Gastrocnemius medialis (tissue), 4 donors: Measurements from ENCODE around the gene TLL2. TPM values are rescaled to one million over a fixed set of nuclear protein-coding genes. Genes with fewer than 3 reads are reported as not detected.

Experiments
- ATAC-seq, 2 donors: fragments of 150-250 bp; one replicate each; pipeline ENCODE4 v1.9.1; 2016
- DNase-seq, 2 donors: peaks; one replicate each; pipeline ENCODE4 v3.0.0-alpha.2; 2019
- H3K27ac ChIP-seq, 4 donors: fragments of 200-600 bp; sonication (generic); 1 replicate in 1 of 4; 2 replicates in 3 of 4; pipeline ENCODE4 v1.5.1; 2016 to 2018; ENCODE audit warnings: mild to moderate bottlenecking in 2 of 4, moderate library complexity in 1 of 4
- H3K27me3 ChIP-seq, 3 donors: fragments of 200-600 bp; sonication (generic) in 2 of 3; 1 replicate in 1 of 3; 2 replicates in 2 of 3; pipeline versions ENCODE4 v1.5.1 to v1.6.0; 2016 to 2019; ENCODE audit warnings: mild to moderate bottlenecking in 1 of 3, moderate library complexity in 1 of 3
- H3K36me3 ChIP-seq, 2 donors: fragments of 200-600 bp; sonication (generic) in 1 of 2; one replicate each; pipeline ENCODE4 v1.5.1; 2017 to 2018
- H3K4me1 ChIP-seq, 2 donors: fragments of 200-600 bp; sonication (generic) in 1 of 2; one replicate each; pipeline ENCODE4 v1.5.1; 2016 to 2017; ENCODE audit warnings: mild to moderate bottlenecking in 2 of 2
- H3K4me3 ChIP-seq, 4 donors: fragments of 200-600 bp; sonication (generic) in 3 of 4; 1 replicate in 1 of 4; 2 replicates in 3 of 4; pipeline ENCODE4 v1.5.1; 2016 to 2019; ENCODE audit warnings: mild to moderate bottlenecking in 2 of 4
- H3K9me3 ChIP-seq, 3 donors: fragments of 200-600 bp; sonication (generic) in 2 of 3; 1 replicate in 1 of 3; 2 replicates in 2 of 3; pipeline ENCODE4 v1.5.1; 2016 to 2019
- POLR2A ChIP-seq, 2 donors: fragments of 450-650 bp; IDR thresholded peaks; one replicate each; pipeline ENCODE4 v1.6.1; 2017; ENCODE audit warnings: antibody characterized with exemption in 2 of 2, mild to moderate bottlenecking in 2 of 2, moderate library complexity in 2 of 2
- in situ Hi-C, 4 donors: fragments of 200-750 bp; cut with MboI; loops; one replicate each; pipeline versions ENCODE4 v1.15.0 to v1.8.0; 2017; ENCODE audit warnings: low sequenced_read_pairs in 4 of 4
- intact Hi-C: fragments of 100-400 bp; cut with DNase I; formaldehyde crosslinking; loops from one replicate; pipeline ENCODE4 v1.15.1; 2023; ENCODE audit warnings: low total_unique reads
- total RNA-seq, 4 donors: library from RNA; depleted of rRNA; stranded (reverse); fragments of >200 nt; gene quantifications; one replicate each; pipeline versions ENCODE4 v1.1.0 to v1.2.3, GENCODE V29; 2016
- TF ChIP-seq, protein P1 (sequence below), 5 experiments: fragments of 450-650 bp in 3 of 5; fragments of 200-600 bp in 2 of 5; sonication (generic) in 2 of 5; IDR thresholded peaks in 4 of 5; conservative IDR thresholded peaks in 1 of 5; 1 replicate in 4 of 5; 2 replicates in 1 of 5; pipeline ENCODE4 v1.5.1; 2016 to 2019; ENCODE audit warnings: antibody characterized with exemption in 5 of 5, mild to moderate bottlenecking in 3 of 5, moderate library complexity in 3 of 5

Gene TLL2
- total RNA-seq, 4 donors from 2014 or later = 0.10 to 1.0 (median 0.44) TPM; not detected in 1

DNA sequence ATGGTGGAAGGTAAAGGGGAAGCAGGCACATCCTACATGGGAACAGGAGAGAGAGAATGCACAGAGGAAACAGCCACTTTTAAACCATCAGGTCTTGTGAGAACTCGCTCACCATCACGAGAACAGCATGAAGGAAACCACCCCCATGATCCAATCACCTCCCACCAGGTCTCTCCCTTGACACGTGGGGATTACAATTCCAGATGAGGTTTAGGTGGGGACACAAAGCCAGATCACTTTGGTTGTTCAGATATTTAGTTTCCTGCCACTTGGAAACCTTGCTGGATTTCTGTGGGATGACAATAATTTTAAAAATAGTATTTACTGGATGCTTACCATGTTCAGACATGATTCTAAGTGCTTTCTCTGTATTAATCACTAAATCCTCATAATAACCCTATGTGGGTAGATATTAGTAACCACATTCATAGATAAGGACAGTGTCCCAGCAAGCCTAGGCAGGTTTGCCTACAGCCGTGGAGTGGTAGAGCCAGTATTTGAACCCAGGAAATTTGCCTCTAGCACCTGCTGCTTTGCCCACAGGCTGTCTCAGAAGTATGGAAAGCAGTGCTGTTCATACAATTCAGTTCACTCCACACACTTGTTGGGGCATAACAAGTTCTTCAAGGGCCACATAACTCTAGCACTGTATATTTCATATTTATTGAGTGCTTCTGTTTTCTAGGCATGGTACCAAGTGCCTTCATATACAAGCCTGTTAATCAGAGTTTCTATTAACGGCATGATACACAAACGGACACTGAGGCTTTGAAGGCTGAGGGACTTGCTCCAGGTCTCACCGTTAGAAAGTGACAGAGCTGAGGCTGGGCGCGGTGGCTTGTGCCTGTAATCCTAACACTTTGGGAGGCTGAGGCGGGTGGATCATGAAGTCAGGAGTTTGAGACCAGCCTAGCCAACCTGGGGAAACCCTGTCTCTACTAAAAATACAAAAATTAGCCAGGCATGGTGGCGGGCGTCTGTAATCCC is 8.3 kb downstream of the TLL2 start:
- TF ChIP-seq, protein P1, sequence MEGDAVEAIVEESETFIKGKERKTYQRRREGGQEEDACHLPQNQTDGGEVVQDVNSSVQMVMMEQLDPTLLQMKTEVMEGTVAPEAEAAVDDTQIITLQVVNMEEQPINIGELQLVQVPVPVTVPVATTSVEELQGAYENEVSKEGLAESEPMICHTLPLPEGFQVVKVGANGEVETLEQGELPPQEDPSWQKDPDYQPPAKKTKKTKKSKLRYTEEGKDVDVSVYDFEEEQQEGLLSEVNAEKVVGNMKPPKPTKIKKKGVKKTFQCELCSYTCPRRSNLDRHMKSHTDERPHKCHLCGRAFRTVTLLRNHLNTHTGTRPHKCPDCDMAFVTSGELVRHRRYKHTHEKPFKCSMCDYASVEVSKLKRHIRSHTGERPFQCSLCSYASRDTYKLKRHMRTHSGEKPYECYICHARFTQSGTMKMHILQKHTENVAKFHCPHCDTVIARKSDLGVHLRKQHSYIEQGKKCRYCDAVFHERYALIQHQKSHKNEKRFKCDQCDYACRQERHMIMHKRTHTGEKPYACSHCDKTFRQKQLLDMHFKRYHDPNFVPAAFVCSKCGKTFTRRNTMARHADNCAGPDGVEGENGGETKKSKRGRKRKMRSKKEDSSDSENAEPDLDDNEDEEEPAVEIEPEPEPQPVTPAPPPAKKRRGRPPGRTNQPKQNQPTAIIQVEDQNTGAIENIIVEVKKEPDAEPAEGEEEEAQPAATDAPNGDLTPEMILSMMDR (IDR thresholded peaks at IDR 0.05 in 4 of 5, conservative IDR thresholded peaks at IDR 0.05 in 1 of 5) = no peak
- no peak for TF ChIP-seq POLR2A (IDR thresholded peaks at IDR 0.05)
- DNase-seq (no peak), ATAC-seq (no peak)
- Histone ChIP-seq H3K27ac (no peak overlapping the region), H3K27me3 (no peaks in the 10 kb centered on the region), H3K36me3 (no peaks in the 10 kb centered on the region), H3K9me3 (no peaks in the 10 kb centered on the region), H3K4me1 (no peaks in the 10 kb centered on the region), H3K4me3 (no peak overlapping the region)
- intact Hi-C loops = no loop called here
- in situ Hi-C loops = loop anchor here in 1 of 4 donors (25.0 kb wide), 1 partner anchor 118 kb away; no protein-coding TSS in a partner anchor

DNA sequence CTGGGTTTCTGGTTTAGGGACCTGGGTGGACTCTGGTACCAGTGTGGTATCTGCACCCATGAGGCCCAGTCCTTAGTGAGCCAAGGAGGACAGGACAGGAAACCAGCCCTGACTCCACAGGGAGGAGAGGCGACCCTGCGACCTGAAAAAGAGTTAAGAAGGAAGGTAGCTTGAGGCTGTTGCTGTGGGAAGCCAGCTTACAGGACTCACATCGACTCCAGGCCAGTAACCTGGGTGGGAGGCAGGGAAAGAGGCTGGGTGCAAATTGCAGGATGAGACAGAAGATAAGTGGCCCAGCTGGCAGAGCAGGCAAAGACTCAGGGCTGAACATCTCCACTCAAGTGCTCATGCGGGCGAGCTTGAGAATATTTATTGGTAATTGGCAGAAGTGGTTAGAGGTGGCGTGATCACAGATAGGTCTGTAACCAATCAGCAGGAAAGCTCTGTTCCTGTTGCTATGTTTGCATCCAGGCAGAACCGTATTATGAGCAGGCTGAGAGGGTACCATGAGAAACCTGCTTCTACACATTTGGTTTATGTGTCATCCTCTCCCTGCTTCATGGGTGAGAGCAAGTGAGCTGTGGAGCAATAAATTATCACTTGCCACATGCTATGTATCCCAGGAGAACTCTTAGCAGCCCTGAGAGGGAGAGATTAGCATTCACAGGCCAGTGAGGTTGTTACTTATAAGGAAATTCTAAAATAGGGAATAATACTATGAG is 11.0 kb downstream of the TLL2 start:
- TF ChIP-seq, protein P1 (IDR thresholded peaks at IDR 0.05 in 4 of 5, conservative IDR thresholded peaks at IDR 0.05 in 1 of 5) = no peak
- no peak for TF ChIP-seq POLR2A (IDR thresholded peaks at IDR 0.05)
- in situ Hi-C loops (loop anchor here in 1 of 4 donors (25.0 kb wide), 1 partner anchor 115 kb away; no protein-coding TSS in a partner anchor), intact Hi-C loops (no loop called here)
- Histone ChIP-seq H3K4me1 (no peaks in the 10 kb centered on the region), H3K9me3 (no peaks in the 10 kb centered on the region), H3K36me3 (no peaks in the 10 kb centered on the region), H3K27ac (no peak overlapping the region), H3K4me3 (no peak overlapping the region), H3K27me3 (no peaks in the 10 kb centered on the region)
- ATAC-seq (no peak), DNase-seq (no peak)

DNA sequence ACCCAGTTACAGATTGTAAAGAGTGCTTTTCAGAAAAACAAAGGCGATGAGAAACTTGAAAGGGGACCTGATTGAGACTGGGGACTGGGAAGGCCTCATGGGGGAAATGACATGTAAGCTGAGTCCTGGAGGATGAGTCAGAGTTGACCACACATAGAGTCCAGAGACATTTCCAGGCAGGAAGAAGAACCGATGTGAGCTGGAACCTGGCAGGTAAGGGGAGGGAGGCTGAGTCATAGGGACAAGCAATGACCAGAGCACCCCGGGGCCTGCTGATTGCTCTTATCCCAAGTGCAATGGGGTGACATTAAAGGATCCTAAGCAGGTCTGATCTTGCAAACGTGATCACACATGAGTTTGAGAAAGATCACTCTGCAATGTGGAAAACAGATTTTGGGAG is 11.7 kb downstream of the TLL2 start:
- TF ChIP-seq POLR2A (IDR thresholded peaks at IDR 0.05) = no peak
- TF ChIP-seq, protein P1 (IDR thresholded peaks at IDR 0.05 in 4 of 5, conservative IDR thresholded peaks at IDR 0.05 in 1 of 5) = no peak
- ATAC-seq (no peak), DNase-seq (no peak)
- H3K4me1 ChIP-seq = no peaks in the 10 kb centered on the region
- H3K27ac ChIP-seq = no peak overlapping the region
- no peaks in the 10 kb centered on the region for H3K9me3 ChIP-seq
- no peak overlapping the region for H3K4me3 ChIP-seq
- in situ Hi-C loops (loop anchor here in 1 of 4 donors (25.0 kb wide), 1 partner anchor 115 kb away; no protein-coding TSS in a partner anchor), intact Hi-C loops (no loop called here)
- no peaks in the 10 kb centered on the region for H3K36me3 ChIP-seq
- H3K27me3 ChIP-seq = no peaks in the 10 kb centered on the region

DNA sequence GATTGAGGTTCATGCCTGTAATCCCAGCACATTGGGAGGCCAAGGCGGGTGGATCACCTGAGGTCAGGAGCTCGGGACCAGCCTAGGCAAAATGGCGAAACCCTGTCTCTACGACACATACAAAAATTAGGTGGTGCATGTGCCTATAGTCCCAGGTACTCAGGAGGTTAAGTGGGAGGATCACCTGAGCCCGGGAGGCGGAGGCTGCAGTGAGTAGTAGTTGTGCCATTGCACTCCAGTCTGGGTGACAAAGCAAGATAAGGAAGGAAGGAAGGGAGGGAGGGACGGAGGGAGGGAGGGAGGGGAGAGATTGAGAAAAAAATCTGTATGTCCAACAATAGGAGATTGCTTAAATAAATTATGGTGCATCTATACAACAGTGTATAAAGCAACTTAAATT is 13.2 kb downstream of the TLL2 start:
- H3K27me3 ChIP-seq = no peaks in the 10 kb centered on the region
- DNase-seq (no peak), ATAC-seq (no peak)
- TF ChIP-seq POLR2A (IDR thresholded peaks at IDR 0.05) = no peak
- TF ChIP-seq, protein P1 (IDR thresholded peaks at IDR 0.05 in 4 of 5, conservative IDR thresholded peaks at IDR 0.05 in 1 of 5) = no peak
- in situ Hi-C loops (loop anchor here in 1 of 4 donors (25.0 kb wide), 1 partner anchor 113 kb away; no protein-coding TSS in a partner anchor), intact Hi-C loops (no loop called here)
- no peak overlapping the region for H3K27ac ChIP-seq
- H3K4me1 ChIP-seq = no peaks in the 10 kb centered on the region
- no peaks in the 10 kb centered on the region for H3K9me3 ChIP-seq
- no peak overlapping the region for H3K4me3 ChIP-seq
- no peaks in the 10 kb centered on the region for H3K36me3 ChIP-seq
